MCF 10A (cell line): Measurements from ENCODE around the gene UBE2L6. TPM values are rescaled to one million over a fixed set of nuclear protein-coding genes. Genes with fewer than 3 reads are reported as not detected.

Experiments used
- BruUV-seq: library from RNA; stranded (reverse); fragments of 400-500 nt; replicated peaks from 2 replicates; lab custom pipeline; 2021; lab: Mats Ljungman, UMichigan
- CTCF ChIA-PET: fragments of 300-600 bp; sonication (Branson Sonifier 250); formaldehyde crosslinking; extraction: SDS; loops from one replicate; lab custom pipeline; 2021; ENCODE audit warnings: antibody characterized with exemption, inconsistent platforms; lab: Yijun Ruan, JAX
- POLR2A ChIA-PET: fragments of 300-600, 350-650 bp; sonication (Branson Sonifier 250); formaldehyde crosslinking; extraction: SDS; loops from one replicate; lab custom pipeline; 2020; ENCODE audit warnings: antibody characterized with exemption, inconsistent platforms; lab: Yijun Ruan, JAX
- DNase-seq: peaks from one replicate; pipeline ENCODE4 v3.0.0-alpha.2; 2018; ENCODE audit not compliant: unreplicated experiment
- H3K27ac Mint-ChIP-seq: one replicate; pipeline ENCODE4 v1.8.0; 2022; ENCODE audit warnings: mild to moderate bottlenecking, low read depth, mixed read lengths; ENCODE audit not compliant: unreplicated experiment
- H3K27me3 Mint-ChIP-seq: one replicate; pipeline ENCODE4 v1.8.0; 2022; ENCODE audit warnings: mixed read lengths; ENCODE audit not compliant: insufficient read depth, unreplicated experiment
- H3K36me3 Mint-ChIP-seq: one replicate; pipeline ENCODE4 v1.8.0; 2022; ENCODE audit warnings: mild to moderate bottlenecking, moderate library complexity, mixed read lengths; ENCODE audit not compliant: insufficient read depth, unreplicated experiment
- H3K4me1 Mint-ChIP-seq: one replicate; pipeline ENCODE4 v1.8.0; 2022; ENCODE audit warnings: mixed read lengths; ENCODE audit not compliant: insufficient read depth, unreplicated experiment
- H3K4me3 Mint-ChIP-seq: one replicate; pipeline ENCODE4 v1.8.0; 2022; ENCODE audit warnings: mild to moderate bottlenecking, moderate library complexity, mixed read lengths; ENCODE audit not compliant: unreplicated experiment
- H3K9me3 Mint-ChIP-seq: one replicate; pipeline ENCODE4 v1.8.0; 2022; ENCODE audit warnings: mixed read lengths; ENCODE audit not compliant: unreplicated experiment
- intact Hi-C: fragments of 100-400 bp; cut with micrococcal nuclease; formaldehyde crosslinking; loops from 2 replicates; pipeline ENCODE4 v1.14.1; 2022
- total RNA-seq: library from RNA; stranded (reverse); gene quantifications from 2 replicates; pipeline ENCODE4 v1.2.3, GENCODE V29; 2022
- TF ChIP-seq, protein P1 (sequence below): fragments of 200-600 bp; IDR thresholded peaks from one replicate; pipeline ENCODE4 v1.8.0; 2022; ENCODE audit warnings: antibody characterized with exemption, mild to moderate bottlenecking; ENCODE audit not compliant: unreplicated experiment

UBE2L6 gene
- total RNA-seq, 1 experiment from 2014 or later, result 17.0 TPM

DNA sequence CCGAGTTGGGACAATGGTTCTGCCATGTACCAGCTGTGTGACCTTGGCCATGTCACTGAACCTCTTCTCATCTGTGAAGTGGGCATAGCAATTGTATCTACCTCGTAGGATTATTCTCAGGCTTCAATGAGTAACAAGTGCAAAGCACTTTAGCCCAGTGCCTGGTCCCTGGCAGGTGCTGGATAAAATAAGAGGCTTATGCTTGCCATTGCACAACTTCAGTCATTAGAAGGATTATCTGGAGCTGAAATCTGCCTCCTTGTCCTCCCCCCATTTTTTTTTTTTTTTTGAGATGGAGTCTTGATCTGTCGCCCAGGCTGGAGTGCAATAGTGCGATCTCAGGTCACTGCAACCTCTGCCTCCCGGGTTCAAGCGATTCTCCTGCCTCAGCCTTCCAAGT lies 22.9 kb downstream of the UBE2L6 start:
- BruUV-seq, result no TSS peak
- peaks cover 7% of the 10 kb centered on the region for H3K4me1 Mint-ChIP-seq

DNA sequence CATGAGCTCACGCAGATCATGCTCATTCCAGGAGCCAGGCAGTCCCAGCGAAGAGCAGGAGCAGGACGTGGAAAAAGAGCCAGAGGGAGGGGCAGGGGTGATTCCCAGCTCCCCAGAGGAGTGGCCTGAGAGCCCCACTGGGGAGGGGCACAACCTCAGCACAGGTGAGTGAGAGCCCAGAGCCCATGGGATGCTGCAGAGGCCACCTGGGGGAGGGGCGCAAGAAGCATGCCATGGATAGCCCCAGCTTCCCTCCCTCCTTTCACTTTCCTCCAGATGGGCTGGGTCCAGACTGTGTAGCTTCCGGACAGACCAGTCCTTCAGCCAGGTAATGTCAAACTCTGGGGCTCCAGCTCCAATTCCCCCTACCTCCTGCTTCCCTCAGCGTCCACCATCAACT lies 23.9 kb downstream of the UBE2L6 start:
- intact Hi-C loops, result no loop called here
- TF ChIP-seq, protein P1, sequence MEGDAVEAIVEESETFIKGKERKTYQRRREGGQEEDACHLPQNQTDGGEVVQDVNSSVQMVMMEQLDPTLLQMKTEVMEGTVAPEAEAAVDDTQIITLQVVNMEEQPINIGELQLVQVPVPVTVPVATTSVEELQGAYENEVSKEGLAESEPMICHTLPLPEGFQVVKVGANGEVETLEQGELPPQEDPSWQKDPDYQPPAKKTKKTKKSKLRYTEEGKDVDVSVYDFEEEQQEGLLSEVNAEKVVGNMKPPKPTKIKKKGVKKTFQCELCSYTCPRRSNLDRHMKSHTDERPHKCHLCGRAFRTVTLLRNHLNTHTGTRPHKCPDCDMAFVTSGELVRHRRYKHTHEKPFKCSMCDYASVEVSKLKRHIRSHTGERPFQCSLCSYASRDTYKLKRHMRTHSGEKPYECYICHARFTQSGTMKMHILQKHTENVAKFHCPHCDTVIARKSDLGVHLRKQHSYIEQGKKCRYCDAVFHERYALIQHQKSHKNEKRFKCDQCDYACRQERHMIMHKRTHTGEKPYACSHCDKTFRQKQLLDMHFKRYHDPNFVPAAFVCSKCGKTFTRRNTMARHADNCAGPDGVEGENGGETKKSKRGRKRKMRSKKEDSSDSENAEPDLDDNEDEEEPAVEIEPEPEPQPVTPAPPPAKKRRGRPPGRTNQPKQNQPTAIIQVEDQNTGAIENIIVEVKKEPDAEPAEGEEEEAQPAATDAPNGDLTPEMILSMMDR, result no peak
- H3K36me3 Mint-ChIP-seq, result no peaks in the 10 kb centered on the region
- H3K4me3 Mint-ChIP-seq, result no peak overlapping the region
- ChIA-PET POLR2A (interaction anchor here (0.7 to 0.8 kb wide), 2 partner anchors 12 to 61 kb away, joined by 3 to 4 read pairs; no protein-coding TSS in a partner anchor), CTCF (interaction anchor here (0.5 to 1.0 kb wide), 5 partner anchors 14 to 831 kb away, joined by 3 to 4 read pairs (median 3); no protein-coding TSS in a partner anchor)
- no peak overlapping the region for H3K27ac Mint-ChIP-seq
- BruUV-seq, result no TSS peak
- peaks cover 7% of the 10 kb centered on the region for H3K4me1 Mint-ChIP-seq
- no peaks in the 10 kb centered on the region for H3K9me3 Mint-ChIP-seq
- DNase-seq, result no peak
- peaks cover 19% of the 10 kb centered on the region for H3K27me3 Mint-ChIP-seq

More for the DNA sequence above, 22.9 kb downstream of the UBE2L6 start:
- Mint-ChIP-seq H3K9me3 (no peaks in the 10 kb centered on the region), H3K36me3 (peaks cover under 1% of the 10 kb centered on the region), H3K27me3 (peaks cover 19% of the 10 kb centered on the region), H3K27ac (no peak overlapping the region), H3K4me3 (no peak overlapping the region)
- DNase-seq, result no peak
- ChIA-PET CTCF (interaction anchor here (0.6 to 2.0 kb wide), 3 partner anchors 24 to 153 kb away, joined by 3 to 7 read pairs (median 3); partner anchors contain the start of gene UBE2L6), POLR2A (interaction anchor here (0.9 to 2.1 kb wide), 2 partner anchors 21 to 87 kb away, joined by 3 to 5 read pairs; no protein-coding TSS in a partner anchor)
- TF ChIP-seq, protein P1, result no peak
- intact Hi-C loops, result no loop called here

DNA sequence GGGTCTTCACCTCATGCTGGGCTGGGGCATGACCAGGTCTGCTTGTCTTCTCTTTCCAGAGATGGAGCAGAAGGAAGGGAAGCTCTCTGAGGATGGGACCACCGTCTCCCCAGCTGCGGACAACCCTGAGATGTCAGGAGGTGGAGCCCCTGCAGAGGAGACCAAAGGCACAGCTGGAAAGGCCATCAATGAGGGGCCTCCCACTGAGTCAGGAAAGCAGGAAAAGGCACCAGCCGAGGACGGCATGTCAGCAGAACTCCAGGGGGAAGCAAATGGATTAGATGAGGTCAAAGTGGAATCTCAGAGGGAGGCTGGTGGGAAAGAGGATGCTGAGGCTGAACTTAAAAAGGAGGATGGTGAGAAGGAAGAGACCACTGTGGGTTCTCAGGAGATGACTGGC lies 24.9 kb downstream of the UBE2L6 start:
- no peak overlapping the region for H3K4me3 Mint-ChIP-seq
- TF ChIP-seq, protein P1, result no peak
- no peak for DNase-seq
- ChIA-PET POLR2A (no interaction called here), CTCF (interaction anchor here (1.5 to 1.7 kb wide), 2 partner anchors 16 to 102 kb away, joined by 3 to 4 read pairs; no protein-coding TSS in a partner anchor)
- H3K27me3 Mint-ChIP-seq, result peaks cover 19% of the 10 kb centered on the region
- H3K9me3 Mint-ChIP-seq, result no peaks in the 10 kb centered on the region
- no peaks in the 10 kb centered on the region for H3K36me3 Mint-ChIP-seq
- H3K27ac Mint-ChIP-seq, result no peak overlapping the region
- intact Hi-C loops, result no loop called here
- BruUV-seq, result no TSS peak
- H3K4me1 Mint-ChIP-seq, result peaks cover 6% of the 10 kb centered on the region

DNA sequence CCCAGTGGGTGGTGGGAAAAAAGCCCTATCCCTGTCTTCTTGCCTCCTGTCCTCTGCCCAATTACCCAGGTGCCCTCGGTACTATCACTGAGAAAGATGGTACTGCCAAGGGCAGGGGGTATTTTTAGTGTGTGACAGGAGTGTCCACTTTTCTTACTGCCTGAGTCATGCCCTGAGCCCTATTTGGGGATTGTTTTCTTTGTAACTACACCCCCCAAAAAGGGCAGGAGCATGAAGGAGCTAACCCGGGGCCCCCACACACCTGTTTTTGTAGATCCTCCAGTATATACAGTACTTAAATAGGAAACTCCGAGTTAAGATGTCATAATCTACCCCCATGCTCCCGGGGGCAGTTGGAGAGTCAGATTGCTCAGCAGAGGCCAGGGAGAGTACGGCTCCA lies 26.3 kb downstream of the UBE2L6 start:
- CTCF ChIA-PET, result interaction anchor here (1.5 to 1.7 kb wide), 2 partner anchors 14 to 103 kb away, joined by 3 to 4 read pairs; no protein-coding TSS in a partner anchor
- Mint-ChIP-seq H3K4me1 (no peaks in the 10 kb centered on the region), H3K36me3 (no peaks in the 10 kb centered on the region), H3K4me3 (no peak overlapping the region), H3K27ac (no peak overlapping the region), H3K9me3 (no peaks in the 10 kb centered on the region), H3K27me3 (peaks cover 31% of the 10 kb centered on the region)
- BruUV-seq, result no TSS peak
- DNase-seq, result no peak
- POLR2A ChIA-PET, result no interaction called here
- intact Hi-C loops, result no loop called here
- TF ChIP-seq, protein P1, result no peak
